GM15510 (cell line): ENCODE results near the gene CLECL1.

Experiments used
- POLR2A ChIP-seq: IDR thresholded peaks from 3 replicates; pipeline ENCODE4 v1.6.1; 2011; ENCODE audit warnings: borderline replicate concordance; ENCODE audit not compliant: insufficient read length; ENCODE audit errors: extremely low read depth

The CLECL1 gene

GRCh38 chr12:9732921-9733461 is at the start of gene CLECL1:
CLECL1 (minus strand) TSS chr12:9733097.
- TF ChIP-seq POLR2A, result no peak

- no peak for TF ChIP-seq POLR2A
Observed at GRCh38 chr12:9781360-9781759, 48.5 kb upstream of the CLECL1 start.

DNA sequence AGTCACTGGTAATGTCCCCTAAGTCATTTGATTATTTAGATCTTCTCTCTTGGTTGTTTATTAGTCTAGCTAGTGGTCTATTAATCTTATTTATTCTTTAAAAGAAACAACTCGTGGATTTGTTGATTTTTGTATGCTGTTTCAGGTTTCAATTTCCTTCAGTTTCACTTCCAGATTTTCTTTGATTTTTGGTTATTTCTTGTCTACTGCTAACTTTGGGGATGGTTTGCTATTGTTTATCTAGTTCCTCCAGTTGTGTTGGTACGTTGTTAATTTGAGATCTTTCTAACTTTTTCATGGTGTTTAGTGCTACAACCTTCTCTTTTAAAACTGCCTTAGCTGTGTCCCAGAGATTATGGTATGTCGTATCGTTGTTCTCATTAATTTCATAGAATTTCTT is 46.3 kb upstream of the CLECL1 start:
- no peak for TF ChIP-seq POLR2A

GRCh38 chr12:9776781-9777180 is 43.9 kb upstream of the CLECL1 start:
- no peak for TF ChIP-seq POLR2A

- no peak for TF ChIP-seq POLR2A
Observed at GRCh38 chr12:9773216-9773877, 40.5 kb upstream of the CLECL1 start.

GRCh38 chr12:9763025-9763424 is 30.1 kb upstream of the CLECL1 start:
- TF ChIP-seq POLR2A, result no peak

- TF ChIP-seq POLR2A, result no peak
Observed at GRCh38 chr12:9762369-9762768, 29.5 kb upstream of the CLECL1 start.

- no peak for TF ChIP-seq POLR2A
Observed at GRCh38 chr12:9761419-9761781, 28.5 kb upstream of the CLECL1 start.

GRCh38 chr12:9760699-9761418 is 28.0 kb upstream of the CLECL1 start, which contains the start of gene CD69:
CD69 (minus strand) TSS chr12:9760901; CDS start chr12:9760820, 81 bp downstream.
- peak; percentile 94 for TF ChIP-seq POLR2A

GRCh38 chr12:9760120-9760519 is 27.2 kb upstream of the CLECL1 start:
- TF ChIP-seq POLR2A, result no peak

DNA sequence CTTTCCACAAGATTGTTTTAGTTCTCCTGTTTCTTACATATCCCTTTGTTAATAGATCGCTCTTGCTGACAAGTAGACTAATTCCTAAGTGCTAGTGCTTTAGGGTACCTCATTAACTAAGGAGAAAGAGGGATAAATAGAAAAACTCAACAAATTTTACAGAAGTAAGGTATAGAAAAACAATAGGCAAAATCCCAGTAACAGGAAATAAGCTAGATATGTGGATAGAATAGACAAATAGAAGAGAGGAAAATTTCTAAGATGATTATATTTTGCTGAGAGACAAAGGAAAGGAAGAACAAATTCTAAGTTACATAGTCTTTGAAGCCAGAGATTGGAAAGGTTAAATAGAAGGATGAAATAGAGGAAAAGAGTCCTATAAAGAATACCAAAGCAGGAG is 26.8 kb upstream of the CLECL1 start:
- TF ChIP-seq POLR2A, result no peak

- no peak for TF ChIP-seq POLR2A
Observed at GRCh38 chr12:9758119-9758518, 25.2 kb upstream of the CLECL1 start.

- no peak for TF ChIP-seq POLR2A
Observed at GRCh38 chr12:9757433-9758025, 24.6 kb upstream of the CLECL1 start.

DNA sequence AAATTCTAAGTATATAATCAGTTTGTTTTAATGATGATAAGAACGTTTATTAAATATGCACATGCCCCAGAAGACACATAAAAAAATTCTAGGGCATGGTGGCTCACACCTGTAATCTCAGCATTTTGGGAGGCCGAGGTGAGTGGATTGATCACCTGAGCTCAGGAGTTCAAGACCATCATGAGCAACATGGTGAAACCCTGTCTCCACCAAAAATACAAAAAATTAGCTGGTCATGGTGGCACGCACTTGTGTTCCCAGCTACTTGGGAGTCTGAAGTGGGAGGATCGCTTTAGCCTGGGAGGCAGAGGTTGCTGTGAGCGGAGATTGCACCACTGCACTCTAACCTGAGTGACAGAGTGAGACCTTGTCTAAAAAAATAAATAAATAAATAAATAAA is 23.8 kb upstream of the CLECL1 start:
- no peak for TF ChIP-seq POLR2A

DNA sequence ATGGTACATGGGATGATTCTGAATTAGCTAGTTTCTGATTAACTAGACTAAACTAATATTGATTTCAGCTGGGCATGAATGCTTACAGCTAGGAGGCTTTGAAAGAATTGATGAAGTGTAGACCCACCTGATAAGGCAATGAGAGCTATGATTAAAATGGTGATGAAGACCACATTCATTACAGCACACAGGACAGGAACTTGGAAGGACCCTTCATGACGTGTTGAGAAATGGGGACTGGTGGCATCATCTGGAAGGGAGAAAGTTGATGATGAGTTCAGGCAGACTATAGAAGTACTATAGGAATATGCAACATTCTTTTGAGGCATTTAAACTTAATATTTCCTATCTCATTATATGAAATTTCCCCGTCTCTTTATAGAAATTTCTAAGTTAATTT is 23.3 kb upstream of the CLECL1 start:
- no peak for TF ChIP-seq POLR2A
